Aorta (tissue), 5 donors: ENCODE data around the gene TTBK2. TPM values are rescaled to one million over a fixed set of nuclear protein-coding genes. Genes with fewer than 3 reads are reported as not detected.

Experiments used
- ATAC-seq: fragments of 200-7000 bp; cut with Tn5 transposase; one replicate; pipeline ENCODE4 v1.9.1; 2022; ENCODE audit warnings: moderate library complexity; ENCODE audit not compliant: low FRiP score
- DNase-seq, 2 donors: peaks; one replicate each; pipeline ENCODE4 v3.0.0-alpha.2; 2020
- H3K27ac ChIP-seq, 2 donors: one replicate each; pipeline ENCODE4 v1.5.1; 2013; ENCODE audit warnings: low read length in 2 of 2, mild to moderate bottlenecking in 2 of 2, moderate library complexity in 2 of 2, control low read depth in 1 of 2, inconsistent platforms in 1 of 2, low read depth in 1 of 2
- H3K27me3 ChIP-seq, 2 donors: one replicate each; pipeline ENCODE4 v1.6.1; 2013; ENCODE audit warnings: control low read depth in 1 of 2, low read length in 1 of 2, mild to moderate bottlenecking in 1 of 2, moderate library complexity in 1 of 2; ENCODE audit not compliant: insufficient read depth in 2 of 2, control insufficient read depth in 1 of 2
- H3K36me3 ChIP-seq, 2 donors: one replicate each; pipeline ENCODE4 v1.6.1; 2013; ENCODE audit warnings: control low read depth in 1 of 2, low read length in 1 of 2, mild to moderate bottlenecking in 1 of 2; ENCODE audit not compliant: insufficient read depth in 2 of 2, control insufficient read depth in 1 of 2
- H3K4me1 ChIP-seq, 2 donors: one replicate each; pipeline ENCODE4 v1.6.1; 2013; ENCODE audit warnings: low read length in 2 of 2, control low read depth in 1 of 2, mild to moderate bottlenecking in 1 of 2, moderate library complexity in 1 of 2; ENCODE audit not compliant: insufficient read depth in 2 of 2, control insufficient read depth in 1 of 2
- H3K4me3 ChIP-seq, 2 donors: one replicate each; pipeline ENCODE4 v1.5.1; 2013; ENCODE audit warnings: low read length in 2 of 2, control low read depth in 1 of 2, mild to moderate bottlenecking in 1 of 2
- H3K9me3 ChIP-seq: one replicate; pipeline ENCODE4 v1.6.1; 2013; ENCODE audit warnings: mild to moderate bottlenecking, low read length; ENCODE audit not compliant: control insufficient read depth
- WGBS, 2 donors: extraction: QIAGEN DNeasy Blood & Tissue Kit; methylation state at CpG; one replicate each; pipeline ENCODE4 v1.1.7; 2013; 5-methylcytosine and 5-hydroxymethylcytosine counted together
- intact Hi-C, 2 donors: fragments of 100-400 bp; cut with DNase I; formaldehyde crosslinking; loops; one replicate each; pipeline versions ENCODE4 v1.14.2 to v1.15.0; 2022
- polyA plus RNA-seq, 2 donors: library from polyadenylated mRNA; stranded (reverse); fragments of 200-250 nt; gene quantifications; one replicate each; pipeline ENCODE4 v1.2.3, GENCODE V29; 2013
- total RNA-seq, 2 donors: library from RNA; stranded (reverse); fragmentation: NEBNext Ultra II Directional; extraction: Animal tissue kit (Norgen Biotek cat#: 25700); gene quantifications; one replicate each; pipeline ENCODE4 v1.2.1, GENCODE V29; 2021
- donor health status: healthy with polysubstance abuse.
- donor health status: Bipolar disorder and iron deficiency.
- donor health status: DM: no; HTN: no; CAD: no.
- donor health status: DM: no; HTN: no; CAD: no.
- donor health status: DM: yes; HTN: yes; CAD: no.

Gene TTBK2
- total and polyA plus RNA-seq, 4 donors, result 7.2 to 37.6 (median 22.8) TPM

GRCh38 chr15:42733027-42733426 is 187.6 kb downstream of the TTBK2 start:
- 85 to 89% methylated on average over 11 of the region's 11 CpGs for WGBS, 2 donors
- no peak overlapping the region for H3K27ac ChIP-seq
- peak in 1 of 2 donors; percentile 30 for DNase-seq
- H3K4me1 ChIP-seq, result no peaks in the 10 kb centered on the region
- H3K9me3 ChIP-seq, result no peaks in the 10 kb centered on the region
- H3K36me3 ChIP-seq, result peaks cover 0 to 4% of the 10 kb centered on the region in 2 donors
- intact Hi-C loops, result loop anchor here in 1 of 2 donors (5.0 kb wide), 1 partner anchor 194 kb away; no protein-coding TSS in a partner anchor
- no peaks in the 10 kb centered on the region for H3K27me3 ChIP-seq
- no peak overlapping the region for H3K4me3 ChIP-seq
- no peak for ATAC-seq

GRCh38 chr15:42732095-42732827 is 188.3 kb downstream of the TTBK2 start:
- DNase-seq (peak in 1 of 2 donors; percentile 61), ATAC-seq (no peak)
- H3K4me3 ChIP-seq, result no peak overlapping the region
- H3K36me3 ChIP-seq, result peaks cover 0 to 4% of the 10 kb centered on the region in 2 donors
- H3K9me3 ChIP-seq, result no peaks in the 10 kb centered on the region
- H3K27ac ChIP-seq, result no peak overlapping the region
- WGBS, 2 donors, result 75 to 79% methylated on average over 15 of the region's 15 CpGs
- intact Hi-C loops, result loop anchor here in 1 of 2 donors (5.0 kb wide), 1 partner anchor 195 kb away; no protein-coding TSS in a partner anchor
- H3K27me3 ChIP-seq, result no peaks in the 10 kb centered on the region
- no peaks in the 10 kb centered on the region for H3K4me1 ChIP-seq

GRCh38 chr15:42731461-42731860 is 189.1 kb downstream of the TTBK2 start:
- DNase-seq (peak in 1 of 2 donors; percentile 41), ATAC-seq (no peak)
- Histone ChIP-seq H3K4me3 (no peak overlapping the region), H3K27ac (no peak overlapping the region), H3K27me3 (no peaks in the 10 kb centered on the region), H3K36me3 (peaks cover 0 to 4% of the 10 kb centered on the region in 2 donors), H3K9me3 (no peaks in the 10 kb centered on the region), H3K4me1 (no peaks in the 10 kb centered on the region)
- WGBS, 2 donors, result 68 to 78% methylated on average over 6 of the region's 6 CpGs
- intact Hi-C loops, result loop anchor here in 1 of 2 donors (5.0 kb wide), 1 partner anchor 196 kb away; no protein-coding TSS in a partner anchor

GRCh38 chr15:42730536-42730935 is 190.0 kb downstream of the TTBK2 start:
- no peaks in the 10 kb centered on the region for H3K4me1 ChIP-seq
- DNase-seq, result peak in 1 of 2 donors; percentile 61
- no peak overlapping the region for H3K4me3 ChIP-seq
- 84 to 93% methylated on average over 14 of the region's 14 CpGs for WGBS, 2 donors
- no peaks in the 10 kb centered on the region for H3K9me3 ChIP-seq
- ATAC-seq, result no peak
- H3K27ac ChIP-seq, result no peak overlapping the region
- intact Hi-C loops, result loop anchor here in 1 of 2 donors (5.0 kb wide), 1 partner anchor 197 kb away; no protein-coding TSS in a partner anchor
- H3K36me3 ChIP-seq, result peaks cover 0 to 4% of the 10 kb centered on the region in 2 donors
- no peaks in the 10 kb centered on the region for H3K27me3 ChIP-seq

GRCh38 chr15:42730135-42730534 is 190.4 kb downstream of the TTBK2 start:
- ATAC-seq (no peak), DNase-seq (peak in 1 of 2 donors; percentile 35)
- Histone ChIP-seq H3K9me3 (no peaks in the 10 kb centered on the region), H3K27ac (no peak overlapping the region), H3K4me1 (no peaks in the 10 kb centered on the region), H3K36me3 (peaks cover 0 to 4% of the 10 kb centered on the region in 2 donors), H3K27me3 (no peaks in the 10 kb centered on the region), H3K4me3 (no peak overlapping the region)
- 65 to 71% methylated on average over 8 of the region's 8 CpGs for WGBS, 2 donors
- intact Hi-C loops, result loop anchor here in 1 of 2 donors (5.0 kb wide), 1 partner anchor 197 kb away; no protein-coding TSS in a partner anchor

GRCh38 chr15:42729409-42729808 is 191.2 kb downstream of the TTBK2 start:
- Histone ChIP-seq H3K27ac (no peak overlapping the region), H3K27me3 (no peaks in the 10 kb centered on the region), H3K4me3 (no peak overlapping the region), H3K4me1 (no peaks in the 10 kb centered on the region), H3K9me3 (no peaks in the 10 kb centered on the region), H3K36me3 (peaks cover 4% of the 10 kb centered on the region in 2 donors)
- intact Hi-C loops, result no loop called here
- WGBS, 2 donors, result 90% methylated on average over 7 of the region's 7 CpGs
- ATAC-seq, result no peak
- DNase-seq, result no peak

GRCh38 chr15:42728972-42729371 is 191.6 kb downstream of the TTBK2 start:
- H3K27me3 ChIP-seq, result no peaks in the 10 kb centered on the region
- H3K36me3 ChIP-seq, result peaks cover 4 to 6% of the 10 kb centered on the region in 2 donors
- intact Hi-C loops, result no loop called here
- no peaks in the 10 kb centered on the region for H3K4me1 ChIP-seq
- no peak overlapping the region for H3K27ac ChIP-seq
- no peak overlapping the region for H3K4me3 ChIP-seq
- 73 to 76% methylated on average over 13 to 14 of the region's 14 CpGs for WGBS, 2 donors
- no peak for ATAC-seq
- no peak for DNase-seq
- H3K9me3 ChIP-seq, result no peaks in the 10 kb centered on the region

- Histone ChIP-seq H3K27ac (no peak overlapping the region), H3K4me1 (no peaks in the 10 kb centered on the region), H3K4me3 (no peak overlapping the region), H3K9me3 (no peaks in the 10 kb centered on the region), H3K27me3 (no peaks in the 10 kb centered on the region), H3K36me3 (peaks cover 4 to 6% of the 10 kb centered on the region in 2 donors)
- 78 to 84% methylated on average over 5 of the region's 5 CpGs for WGBS, 2 donors
- intact Hi-C loops, result no loop called here
- no peak for ATAC-seq
- DNase-seq, result no peak
Observed at GRCh38 chr15:42728560-42728959, 192.0 kb downstream of the TTBK2 start.
